Breast epithelium (tissue), 4 donors: ENCODE measurements around the gene GABRB2. TPM values are rescaled to one million over a fixed set of nuclear protein-coding genes. Genes with fewer than 3 reads are reported as not detected.

ENCODE experiments used
- DNase-seq, 2 donors: peaks; one replicate each; pipeline ENCODE4 v3.0.0-alpha.2; 2019; ENCODE audit warnings: low spot score in 2 of 2
- H3K27ac ChIP-seq, 2 donors: fragments of 200-600 bp; sonication (generic) in 1 of 2; one replicate each; pipeline ENCODE4 v1.5.1; 2016 to 2019; ENCODE audit warnings: mild to moderate bottlenecking in 1 of 2
- H3K27me3 ChIP-seq, 2 donors: fragments of 200-600 bp; sonication (generic) in 1 of 2; one replicate each; pipeline versions ENCODE4 v1.5.1 to v1.6.0; 2017 to 2019; ENCODE audit warnings: control low read depth in 1 of 2, mild to moderate bottlenecking in 1 of 2
- H3K36me3 ChIP-seq: fragments of 200-600 bp; one replicate; pipeline ENCODE4 v1.5.1; 2019
- H3K4me1 ChIP-seq, 2 donors: fragments of 200-600 bp; sonication (generic); one replicate each; pipeline ENCODE4 v1.5.1; 2016 to 2019; ENCODE audit warnings: control low read depth in 1 of 2
- H3K4me3 ChIP-seq, 3 donors: fragments of 200-600 bp; sonication (generic); 1 replicate in 2 of 3; 2 replicates in 1 of 3; pipeline ENCODE4 v1.5.1; 2016 to 2019; ENCODE audit warnings: mild to moderate bottlenecking in 3 of 3, moderate library complexity in 2 of 3
- H3K9me3 ChIP-seq, 2 donors: fragments of 200-600 bp; sonication (generic) in 1 of 2; one replicate each; pipeline ENCODE4 v1.5.1; 2016 to 2019; ENCODE audit warnings: control low read depth in 1 of 2
- POLR2A ChIP-seq: fragments of 450-650 bp; IDR thresholded peaks from one replicate; pipeline ENCODE4 v1.6.1; 2016; ENCODE audit warnings: antibody characterized with exemption, mild to moderate bottlenecking, moderate library complexity
- POLR2AphosphoS5 ChIP-seq, 3 donors: sonication (generic); formaldehyde crosslinking; IDR thresholded peaks; one replicate each; pipeline ENCODE4 v1.6.1; 2017; ENCODE audit warnings: antibody characterized with exemption in 3 of 3
- intact Hi-C: fragments of 100-400 bp; cut with DNase I; formaldehyde crosslinking; loops from one replicate; pipeline ENCODE4 v1.15.1; 2023; ENCODE audit warnings: low total_unique reads
- total RNA-seq, 3 donors: library from RNA; depleted of rRNA; stranded (reverse); fragments of >200 nt; gene quantifications; one replicate each; pipeline ENCODE4 v1.1.0, GENCODE V29; 2016
- TF ChIP-seq, protein P1 (sequence below), 3 donors: fragments of 450-650 bp; IDR thresholded peaks; one replicate each; pipeline ENCODE4 v1.5.1; 2016 to 2017; ENCODE audit warnings: antibody characterized with exemption in 3 of 3, mild to moderate bottlenecking in 3 of 3, moderate library complexity in 3 of 3

GABRB2 gene
- total RNA-seq, 3 donors from 2014 or later = 0.33 to 10.7 (median 2.5) TPM

- Histone ChIP-seq H3K4me1 (peaks cover 0 to 6% of the 10 kb centered on the region in 2 donors), H3K36me3 (no peaks in the 10 kb centered on the region), H3K4me3 (peak overlapping the region; percentile 46 to 68 (median 54)), H3K27me3 (peaks cover 0 to 29% of the 10 kb centered on the region in 2 donors), H3K9me3 (no peaks in the 10 kb centered on the region), H3K27ac (no peak overlapping the region)
- DNase-seq = no peak
- intact Hi-C loops = no loop called here
- TF ChIP-seq, protein P1, sequence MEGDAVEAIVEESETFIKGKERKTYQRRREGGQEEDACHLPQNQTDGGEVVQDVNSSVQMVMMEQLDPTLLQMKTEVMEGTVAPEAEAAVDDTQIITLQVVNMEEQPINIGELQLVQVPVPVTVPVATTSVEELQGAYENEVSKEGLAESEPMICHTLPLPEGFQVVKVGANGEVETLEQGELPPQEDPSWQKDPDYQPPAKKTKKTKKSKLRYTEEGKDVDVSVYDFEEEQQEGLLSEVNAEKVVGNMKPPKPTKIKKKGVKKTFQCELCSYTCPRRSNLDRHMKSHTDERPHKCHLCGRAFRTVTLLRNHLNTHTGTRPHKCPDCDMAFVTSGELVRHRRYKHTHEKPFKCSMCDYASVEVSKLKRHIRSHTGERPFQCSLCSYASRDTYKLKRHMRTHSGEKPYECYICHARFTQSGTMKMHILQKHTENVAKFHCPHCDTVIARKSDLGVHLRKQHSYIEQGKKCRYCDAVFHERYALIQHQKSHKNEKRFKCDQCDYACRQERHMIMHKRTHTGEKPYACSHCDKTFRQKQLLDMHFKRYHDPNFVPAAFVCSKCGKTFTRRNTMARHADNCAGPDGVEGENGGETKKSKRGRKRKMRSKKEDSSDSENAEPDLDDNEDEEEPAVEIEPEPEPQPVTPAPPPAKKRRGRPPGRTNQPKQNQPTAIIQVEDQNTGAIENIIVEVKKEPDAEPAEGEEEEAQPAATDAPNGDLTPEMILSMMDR (IDR thresholded peaks at IDR 0.05) = no peak
- TF ChIP-seq POLR2A (no peak), POLR2AphosphoS5 (IDR thresholded peaks at IDR 0.05) (no peak)
Measured at GRCh38 chr5:161546095-161546469, 443 bp downstream of the GABRB2 start.

- no peak overlapping the region for H3K27ac ChIP-seq
- H3K27me3 ChIP-seq = peaks cover 0 to 29% of the 10 kb centered on the region in 2 donors
- no peaks in the 10 kb centered on the region for H3K9me3 ChIP-seq
- peak overlapping the region in 1 of 3 donors; percentile 46 for H3K4me3 ChIP-seq
- TF ChIP-seq POLR2A = no peak
- no peak for TF ChIP-seq POLR2AphosphoS5 (IDR thresholded peaks at IDR 0.05)
- TF ChIP-seq, protein P1 (IDR thresholded peaks at IDR 0.05) = no peak
- intact Hi-C loops = no loop called here
- H3K4me1 ChIP-seq = peaks cover 0 to 6% of the 10 kb centered on the region in 2 donors
- no peak for DNase-seq
- H3K36me3 ChIP-seq = no peaks in the 10 kb centered on the region
Measured at GRCh38 chr5:161545344-161546094, 1.0 kb downstream of the GABRB2 start.

GRCh38 chr5:161544350-161544765 lies 2.2 kb downstream of the GABRB2 start:
- intact Hi-C loops = no loop called here
- DNase-seq = no peak
- Histone ChIP-seq H3K4me1 (peaks cover 0 to 6% of the 10 kb centered on the region in 2 donors), H3K27ac (no peak overlapping the region), H3K9me3 (no peaks in the 10 kb centered on the region), H3K27me3 (peaks cover 0 to 29% of the 10 kb centered on the region in 2 donors), H3K4me3 (no peak overlapping the region), H3K36me3 (no peaks in the 10 kb centered on the region)
- TF ChIP-seq, protein P1 (IDR thresholded peaks at IDR 0.05) = peak in 2 of 3 donors; percentile 42 to 46
- TF ChIP-seq POLR2A = no peak
- TF ChIP-seq POLR2AphosphoS5 (IDR thresholded peaks at IDR 0.05) = no peak

- no peak overlapping the region for H3K4me3 ChIP-seq
- intact Hi-C loops = no loop called here
- H3K27ac ChIP-seq = no peak overlapping the region
- TF ChIP-seq POLR2AphosphoS5 (IDR thresholded peaks at IDR 0.05) = no peak
- TF ChIP-seq POLR2A = no peak
- TF ChIP-seq, protein P1 (IDR thresholded peaks at IDR 0.05) = no peak
- DNase-seq = no peak
- H3K9me3 ChIP-seq = no peaks in the 10 kb centered on the region
- no peaks in the 10 kb centered on the region for H3K36me3 ChIP-seq
- H3K27me3 ChIP-seq = no peaks in the 10 kb centered on the region
- no peaks in the 10 kb centered on the region for H3K4me1 ChIP-seq
Measured at GRCh38 chr5:161539016-161539415, 7.5 kb downstream of the GABRB2 start.

DNA sequence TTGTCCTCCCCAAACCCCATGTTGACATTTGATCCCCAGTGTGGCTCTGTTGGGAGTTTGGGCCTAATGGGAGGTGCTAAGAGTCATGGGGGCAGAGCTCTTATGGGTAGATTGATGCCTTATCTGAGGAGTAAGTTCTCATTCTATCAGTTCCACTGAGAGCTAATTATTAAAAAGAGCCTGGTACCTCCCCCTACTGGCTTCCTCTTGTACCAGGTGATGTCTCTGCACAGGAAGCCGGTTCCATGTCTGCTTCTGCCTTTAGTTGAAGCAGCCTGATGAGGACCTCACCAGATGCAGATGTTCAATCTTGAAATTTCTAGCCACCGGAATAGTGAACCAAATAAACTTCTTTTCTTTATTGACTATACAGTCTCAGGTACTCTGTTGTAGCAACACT lies 10.8 kb downstream of the GABRB2 start:
- no peaks in the 10 kb centered on the region for H3K27me3 ChIP-seq
- no peak for TF ChIP-seq POLR2AphosphoS5 (IDR thresholded peaks at IDR 0.05)
- TF ChIP-seq, protein P1 (IDR thresholded peaks at IDR 0.05) = no peak
- TF ChIP-seq POLR2A = no peak
- no peaks in the 10 kb centered on the region for H3K4me1 ChIP-seq
- intact Hi-C loops = no loop called here
- H3K36me3 ChIP-seq = no peaks in the 10 kb centered on the region
- H3K4me3 ChIP-seq = no peak overlapping the region
- DNase-seq = no peak
- no peaks in the 10 kb centered on the region for H3K9me3 ChIP-seq
- H3K27ac ChIP-seq = no peak overlapping the region
